GM20431 (cell line): ENCODE measurements around the gene MRPS2.
"Not testable (repeated sequence)": the region's sequence is repeated elsewhere in the genome, so short reads cannot be mapped to it uniquely, and the experiment has no call there.

Experiments
- in situ Hi-C: fragments of 300-500 bp; cut with MseI, MboI; formaldehyde crosslinking; loops from one replicate; pipeline ENCODE4 v1.15.0; 2020; ENCODE audit warnings: low sequenced_read_pairs; ENCODE audit not compliant: unreplicated experiment

MRPS2 gene

DNA sequence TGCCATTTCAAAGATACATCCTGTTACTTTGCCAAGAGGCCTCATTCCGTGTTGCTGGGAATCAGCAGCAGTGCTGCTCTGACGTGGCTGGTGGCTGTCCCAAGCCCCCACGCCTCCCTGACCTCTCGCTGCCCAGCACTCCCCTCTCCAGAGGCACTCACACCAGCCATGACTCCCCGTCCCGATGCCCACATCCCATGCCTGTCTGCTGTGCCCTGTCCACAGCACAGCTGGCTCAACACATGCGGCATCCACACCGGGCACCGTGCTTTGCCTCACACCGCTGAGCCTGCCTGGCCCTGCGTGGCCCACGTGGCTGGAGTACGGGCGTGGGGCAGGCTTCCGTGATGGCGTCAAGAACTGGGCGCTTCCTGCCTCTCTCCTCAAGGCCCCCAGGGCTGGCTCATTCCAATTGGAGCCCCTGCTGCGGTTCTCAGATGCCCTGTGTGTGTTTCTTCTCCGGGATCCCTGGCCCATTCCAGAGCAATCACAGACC lies 12.9 kb downstream of the MRPS2 start:
- in situ Hi-C loops, result no loop called here

GRCh38 chr9:135513906-135514305 lies 13.4 kb downstream of the MRPS2 start:
- in situ Hi-C loops, result not testable (repeated sequence)

DNA sequence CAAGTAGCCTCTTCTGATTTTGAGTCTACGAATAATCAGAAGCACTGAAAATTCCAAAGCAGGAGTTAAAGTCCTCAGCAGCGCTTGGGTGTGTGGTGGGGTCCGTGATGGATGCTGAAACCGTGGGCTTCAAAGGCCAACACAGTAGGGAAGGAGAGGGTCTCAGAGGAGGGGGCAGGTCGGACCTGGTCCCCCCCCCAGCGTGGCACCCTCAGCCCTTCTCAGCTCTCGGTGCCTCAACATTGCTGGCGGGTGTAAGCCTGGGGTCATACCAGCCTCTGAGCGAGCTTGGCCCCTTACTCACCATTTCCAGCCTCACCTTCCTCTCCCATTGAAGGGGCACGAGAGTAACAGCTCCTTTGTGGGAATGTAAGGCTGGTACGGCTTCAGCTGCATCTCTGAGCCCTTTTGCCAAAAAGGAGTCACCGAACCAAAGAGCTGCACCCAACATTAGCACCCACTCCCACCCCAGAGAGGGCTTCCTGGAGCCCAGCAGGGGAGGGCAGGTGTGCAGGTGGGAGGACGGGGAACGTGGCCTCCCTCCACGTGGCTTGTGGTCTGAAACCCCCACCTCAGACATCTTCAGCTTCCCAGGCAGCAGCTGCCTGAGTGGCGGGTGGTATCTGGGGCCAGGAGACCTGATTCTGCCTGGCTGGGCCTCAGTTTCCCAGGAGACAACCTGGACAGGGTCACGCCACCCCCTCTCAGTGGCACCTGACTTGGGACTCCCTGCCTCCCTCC lies 14.0 kb downstream of the MRPS2 start:
- in situ Hi-C loops, result no loop called here

DNA sequence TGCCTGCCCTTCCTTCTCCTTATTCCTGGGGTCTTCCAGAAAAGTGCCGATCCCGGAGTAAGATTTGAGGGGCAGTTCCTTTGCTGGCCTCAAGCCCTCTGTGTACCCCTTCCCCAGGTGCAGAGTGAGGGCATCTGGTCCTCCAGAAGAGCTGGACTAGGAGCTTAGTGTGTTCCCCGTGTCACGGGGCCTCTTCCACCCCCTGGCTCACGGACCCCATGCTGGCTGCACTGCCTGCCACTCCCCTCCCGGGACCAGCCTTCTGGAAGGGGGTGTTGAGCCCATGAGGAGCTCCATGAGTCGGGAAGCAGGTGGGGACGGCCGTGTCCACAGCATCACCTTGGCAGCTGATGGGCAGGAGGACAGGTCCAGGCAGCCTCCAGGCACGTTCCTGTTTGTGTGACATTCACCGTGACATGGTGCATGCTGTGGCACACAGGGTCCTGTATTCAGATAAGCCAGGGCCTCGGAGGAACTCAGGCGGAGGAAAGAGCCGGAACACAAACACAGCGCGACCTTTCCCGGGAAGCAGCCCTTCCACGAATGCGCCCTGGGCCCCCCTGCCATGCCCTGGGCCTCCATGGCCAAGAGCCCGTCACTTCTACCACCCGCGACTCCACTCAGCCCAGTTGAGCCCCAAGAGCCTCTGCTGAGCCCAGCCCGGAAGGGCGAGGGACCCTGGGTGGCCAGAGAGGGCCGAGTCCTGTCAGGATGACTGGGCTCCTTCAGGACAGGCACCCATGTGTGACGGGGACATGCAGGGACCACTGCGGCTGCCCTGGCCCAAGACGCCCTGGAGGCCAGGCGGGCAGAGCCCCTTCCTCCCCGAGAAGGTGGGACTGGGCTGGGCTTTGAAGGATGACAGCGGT lies 14.8 kb downstream of the MRPS2 start:
- in situ Hi-C loops, result no loop called here

- in situ Hi-C loops, result no loop called here
These were observed 15.8 kb downstream of the MRPS2 start for GRCh38 chr9:135516132-135516860.

DNA sequence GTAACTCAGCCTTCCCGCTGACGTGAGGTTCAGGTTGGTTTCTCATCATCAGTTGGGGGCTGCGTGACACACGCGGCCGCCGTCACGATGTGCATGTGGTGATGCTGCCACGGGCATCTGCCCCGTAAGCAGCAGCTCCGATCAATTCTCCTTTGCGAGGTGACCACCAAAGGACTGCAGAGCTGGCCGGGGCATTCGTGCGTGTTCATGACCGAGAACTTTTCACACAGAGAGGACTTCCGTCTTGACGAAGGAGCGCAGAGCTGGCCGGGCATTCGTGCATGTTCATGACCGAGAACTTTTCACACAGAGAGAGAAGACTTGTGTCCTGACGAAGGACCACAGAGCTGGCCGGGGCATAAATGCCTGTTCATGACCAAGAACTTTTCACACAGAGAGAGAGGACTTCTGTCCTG lies 16.9 kb downstream of the MRPS2 start:
- in situ Hi-C loops, result no loop called here

- in situ Hi-C loops, result no loop called here
These were observed 18.9 kb downstream of the MRPS2 start for GRCh38 chr9:135519179-135519971.

DNA sequence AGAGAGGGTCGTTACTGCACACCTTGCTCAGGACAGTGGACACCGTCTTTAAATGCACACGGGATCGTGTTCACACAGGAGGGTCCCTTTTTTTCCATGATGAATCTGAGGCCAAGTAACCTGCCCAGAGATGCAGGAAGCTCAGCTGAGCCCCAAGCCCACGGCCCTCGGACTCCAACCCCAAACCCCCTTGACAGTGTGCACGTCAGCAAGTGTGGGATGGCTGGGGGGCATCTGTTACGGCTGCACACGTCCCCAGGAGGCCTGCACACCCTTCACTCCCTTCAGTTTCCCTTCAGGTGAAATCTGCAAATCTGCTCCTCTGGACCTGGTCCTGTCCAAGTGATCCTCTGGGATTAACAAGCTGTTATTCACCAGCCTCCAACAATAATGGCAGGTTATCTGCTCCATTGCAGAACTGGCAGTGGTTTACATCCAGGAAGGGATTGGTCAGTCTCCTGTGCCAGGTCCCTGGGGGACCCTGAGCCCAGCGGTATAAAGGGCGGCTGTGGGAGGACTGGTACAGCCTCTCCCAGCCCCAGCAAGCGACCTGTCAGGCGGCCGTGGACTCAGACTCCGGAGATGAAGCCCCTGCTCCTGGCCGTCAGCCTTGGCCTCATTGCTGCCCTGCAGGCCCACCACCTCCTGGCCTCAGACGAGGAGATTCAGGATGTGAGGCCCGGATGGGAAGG lies 20.6 kb downstream of the MRPS2 start, which contains the start of gene LCN1:
Gene LCN1, plus strand, starts transcription at position 525 of the 692 bp plus-strand sequence. Its CDS starts 58 bp downstream, at position 583.
- in situ Hi-C loops, result no loop called here

- in situ Hi-C loops, result no loop called here
These were observed 21.2 kb downstream of the MRPS2 start for GRCh38 chr9:135521608-135522095.

DNA sequence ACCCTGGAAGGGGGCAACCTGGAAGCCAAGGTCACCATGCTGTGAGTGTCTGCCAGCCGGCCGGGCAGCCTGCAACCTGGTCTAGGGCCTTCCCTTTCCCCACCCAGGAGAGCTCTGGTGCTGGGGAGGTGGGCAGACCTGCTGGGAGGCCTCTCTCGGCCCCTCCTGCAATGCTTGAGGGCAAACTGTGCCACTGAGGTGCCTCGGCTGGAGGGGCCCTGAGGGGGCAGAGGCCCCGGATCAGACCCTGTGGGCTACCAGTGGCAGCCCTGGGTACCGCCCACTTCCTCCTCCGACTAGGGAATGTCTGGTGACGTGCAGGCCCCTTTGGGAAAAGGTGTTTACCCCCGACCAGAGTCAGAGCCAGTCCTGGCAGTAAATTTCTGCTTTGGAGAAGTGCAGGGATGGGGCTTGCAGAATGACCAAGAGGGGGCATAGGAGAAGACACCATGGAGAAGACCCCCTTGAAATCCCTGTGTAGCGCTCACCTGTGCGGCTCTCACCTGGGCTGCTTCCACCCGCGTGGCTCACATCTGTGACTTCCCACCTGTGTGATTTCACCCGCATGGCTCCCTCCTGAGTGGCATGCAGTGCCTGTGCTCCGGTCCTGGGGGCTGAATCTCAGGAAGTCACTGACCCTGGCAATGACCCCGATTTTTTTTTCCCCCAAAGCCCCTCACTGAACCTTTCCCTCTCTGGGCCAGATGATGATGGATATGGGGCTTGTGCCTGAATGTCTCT lies 21.8 kb downstream of the MRPS2 start:
- in situ Hi-C loops, result no loop called here

DNA sequence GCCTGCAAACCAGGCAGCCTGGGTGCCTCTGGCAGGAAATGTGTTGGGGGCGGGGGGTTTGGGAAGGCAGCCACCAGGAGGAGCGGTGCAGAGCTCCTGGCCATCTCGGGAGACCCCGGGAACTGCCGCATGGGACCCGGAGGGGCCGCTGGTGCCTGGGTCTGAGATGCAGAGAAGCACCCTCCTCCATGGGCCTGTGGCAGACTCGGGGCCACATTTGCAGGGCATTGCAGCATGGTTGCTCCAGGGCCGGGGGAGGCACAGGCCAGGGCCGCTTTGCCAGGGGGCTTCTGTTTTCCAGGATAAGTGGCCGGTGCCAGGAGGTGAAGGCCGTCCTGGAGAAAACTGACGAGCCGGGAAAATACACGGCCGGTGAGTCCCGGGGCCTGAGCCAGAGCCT lies 22.4 kb downstream of the MRPS2 start:
- in situ Hi-C loops, result no loop called here

- in situ Hi-C loops, result no loop called here
These were observed 23.1 kb downstream of the MRPS2 start for GRCh38 chr9:135523521-135524129.

- in situ Hi-C loops, result no loop called here
These were observed 23.8 kb downstream of the MRPS2 start for GRCh38 chr9:135524130-135524861.

DNA sequence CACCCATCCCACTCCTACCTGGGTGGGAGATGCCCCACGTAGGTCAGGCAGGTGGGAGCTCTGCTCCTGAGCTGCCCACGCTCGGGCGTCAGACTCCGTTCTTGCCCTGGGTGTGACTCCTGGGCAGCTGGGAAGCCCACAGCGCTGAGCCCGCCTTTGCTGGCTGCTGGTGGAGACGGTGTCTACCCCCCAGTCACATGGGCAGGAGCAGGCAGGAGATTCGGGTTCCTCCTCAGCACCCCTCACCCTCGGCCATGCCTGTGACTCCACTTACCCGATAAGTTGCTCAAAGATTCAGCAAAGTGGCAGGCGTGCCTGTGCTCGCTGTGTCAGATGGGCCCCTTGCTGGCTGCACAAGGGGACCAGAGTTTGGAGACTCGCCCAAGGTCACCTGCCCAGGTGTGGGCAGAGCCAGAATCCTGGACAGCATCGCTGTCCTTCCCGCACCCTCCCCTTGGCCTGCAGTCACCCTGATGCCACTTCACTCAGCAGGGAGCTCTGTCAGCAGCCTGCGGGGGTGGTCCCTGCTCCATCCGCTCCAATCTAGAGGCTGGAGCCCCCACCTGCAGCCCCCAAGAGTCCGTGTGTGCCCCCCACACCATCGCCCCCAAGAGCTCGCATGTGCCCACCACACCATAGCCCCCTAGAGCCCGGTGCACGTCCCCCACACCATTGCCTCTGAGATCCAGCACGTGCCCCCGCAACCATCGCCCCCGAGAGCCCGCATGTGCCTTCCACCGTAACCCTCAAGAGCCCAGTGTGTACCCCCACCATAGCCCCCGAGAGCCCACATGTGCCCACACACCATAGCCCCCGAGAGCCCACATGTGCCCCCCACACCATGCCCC lies 25.0 kb downstream of the MRPS2 start:
- in situ Hi-C loops, result no loop called here

DNA sequence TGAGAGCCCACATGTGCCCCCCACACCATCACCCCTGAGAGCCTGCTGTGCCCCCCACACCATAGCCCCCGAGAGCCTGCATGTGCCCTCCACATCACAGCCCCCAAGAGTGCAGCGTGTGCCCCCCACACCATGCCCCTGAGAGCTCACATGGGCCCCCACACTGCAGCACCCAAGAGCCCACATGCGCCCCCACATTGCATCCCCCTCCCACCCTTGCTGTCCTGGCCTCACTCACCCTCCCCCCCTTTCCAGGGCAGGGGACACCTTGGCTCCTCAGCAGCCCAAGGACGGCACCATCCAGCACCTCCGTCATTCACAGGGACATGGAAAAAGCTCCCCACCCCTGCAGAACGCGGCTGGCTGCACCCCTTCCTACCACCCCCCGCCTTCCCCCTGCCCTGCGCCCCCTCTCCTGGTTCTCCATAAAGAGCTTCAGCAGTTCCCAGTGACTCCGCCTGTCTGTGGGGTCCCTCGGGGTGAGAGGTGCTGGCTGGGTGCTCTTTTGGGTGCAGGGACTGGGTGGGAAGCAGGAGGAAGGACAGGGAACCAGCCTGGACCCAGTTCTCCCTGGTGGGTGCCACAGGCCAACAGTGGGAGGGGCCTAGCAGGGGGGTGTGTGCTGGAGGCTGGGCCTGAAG lies 25.7 kb downstream of the MRPS2 start:
- in situ Hi-C loops, result no loop called here
